CD14-positive monocyte (primary cell): ENCODE data around the gene EVL. TPM values are rescaled to one million over a fixed set of nuclear protein-coding genes. Genes with fewer than 3 reads are reported as not detected.

Experiments used
- DNase-seq, 3 donors: peaks; one replicate each; pipeline ENCODE4 v3.0.0-alpha.2; 2011 to 2022
- H2AFZ ChIP-seq: 2 replicates; pipeline ENCODE4 v1.6.0; 2012; ENCODE audit warnings: mild to moderate bottlenecking, low read depth, low read length, inconsistent platforms; ENCODE audit not compliant: insufficient read depth, poor library complexity, severe bottlenecking
- H3K27ac ChIP-seq, 2 donors: 1 replicate in 1 of 2; 2 replicates in 1 of 2; pipeline ENCODE4 v1.5.1; 2012 to 2013; ENCODE audit warnings: low read length in 2 of 2, control low read depth in 1 of 2, inconsistent platforms in 1 of 2, low read depth in 1 of 2, mild to moderate bottlenecking in 1 of 2
- H3K27me3 ChIP-seq, 2 donors: one replicate each; pipeline versions ENCODE4 v1.6.0 to v1.6.1; 2011 to 2013; ENCODE audit warnings: low read length in 2 of 2; ENCODE audit not compliant: control insufficient read depth in 2 of 2, insufficient read depth in 2 of 2
- H3K36me3 ChIP-seq, 2 donors: replicated peaks in 1 of 2; 1 replicate in 1 of 2; 2 replicates in 1 of 2; pipeline versions ENCODE4 v1.5.1 to v1.6.1; 2012 to 2013; ENCODE audit warnings: low read length in 2 of 2, control low read depth in 1 of 2, inconsistent platforms in 1 of 2, mild to moderate bottlenecking in 1 of 2; ENCODE audit not compliant: insufficient read depth in 2 of 2, control insufficient read depth in 1 of 2
- H3K4me1 ChIP-seq, 2 donors: 1 replicate in 1 of 2; 2 replicates in 1 of 2; pipeline versions ENCODE4 v1.5.1 to v1.6.1; 2012 to 2013; ENCODE audit warnings: low read length in 2 of 2, control low read depth in 1 of 2, inconsistent platforms in 1 of 2, mild to moderate bottlenecking in 1 of 2, moderate library complexity in 1 of 2; ENCODE audit not compliant: insufficient read depth in 2 of 2, control insufficient read depth in 1 of 2
- H3K4me2 ChIP-seq: replicated peaks from 2 replicates; pipeline ENCODE3; 2012; ENCODE audit warnings: low read length, moderate library complexity, mild to moderate bottlenecking; ENCODE audit not compliant: poor library complexity, severe bottlenecking; ENCODE audit errors: extremely low read depth
- H3K4me3 ChIP-seq, 3 experiments: fragments of 200-600 bp in 1 of 3; sonication (generic) in 1 of 3; replicated peaks in 1 of 3; 1 replicate in 2 of 3; 2 replicates in 1 of 3; pipeline ENCODE4 v1.5.1; 2011 to 2013; ENCODE audit warnings: low read length in 3 of 3, mild to moderate bottlenecking in 3 of 3, control low read depth in 2 of 3, low read depth in 2 of 3, inconsistent platforms in 1 of 3, moderate library complexity in 1 of 3
- H3K79me2 ChIP-seq: 2 replicates; pipeline ENCODE4 v1.6.0; 2012; ENCODE audit warnings: mild to moderate bottlenecking, control low read depth, inconsistent platforms, low read length, moderate library complexity; ENCODE audit not compliant: insufficient read depth
- H3K9ac ChIP-seq: 2 replicates; pipeline ENCODE4 v1.6.0; 2017; ENCODE audit warnings: low read length, mild to moderate bottlenecking; ENCODE audit not compliant: insufficient read depth, poor library complexity, severe bottlenecking
- H3K9me3 ChIP-seq, 2 donors: replicated peaks in 1 of 2; 1 replicate in 1 of 2; 2 replicates in 1 of 2; pipeline versions ENCODE4 v1.5.1 to v1.6.1; 2012 to 2013; ENCODE audit warnings: low read length in 2 of 2, control low read depth in 1 of 2; ENCODE audit not compliant: control insufficient read depth in 1 of 2, insufficient read depth in 1 of 2
- H4K20me1 ChIP-seq: 2 replicates; pipeline ENCODE4 v1.6.0; 2012; ENCODE audit warnings: mild to moderate bottlenecking, low read length, control low read depth, moderate library complexity; ENCODE audit not compliant: insufficient read depth
- H3K27ac Mint-ChIP-seq, 7 donors: one replicate each; pipeline ENCODE4 v1.8.0; 2020; ENCODE audit warnings: mild to moderate bottlenecking in 7 of 7, mixed read lengths in 7 of 7, moderate library complexity in 6 of 7, inconsistent platforms in 2 of 7
- H3K27me3 Mint-ChIP-seq, 3 donors: one replicate each; pipeline ENCODE4 v1.8.0; 2021 to 2022; ENCODE audit warnings: low read depth in 3 of 3, mild to moderate bottlenecking in 3 of 3, mixed read lengths in 3 of 3, moderate library complexity in 3 of 3, inconsistent platforms in 1 of 3
- H3K36me3 Mint-ChIP-seq, 2 donors: one replicate each; pipeline ENCODE4 v1.8.0; 2020; ENCODE audit warnings: mixed read lengths in 2 of 2, inconsistent platforms in 1 of 2, mild to moderate bottlenecking in 1 of 2
- H3K4me1 Mint-ChIP-seq: one replicate; pipeline ENCODE4 v1.8.0; 2020; ENCODE audit warnings: mild to moderate bottlenecking, mixed read lengths
- H3K4me3 Mint-ChIP-seq, 2 donors: one replicate each; pipeline ENCODE4 v1.8.0; 2020; ENCODE audit warnings: mild to moderate bottlenecking in 2 of 2, mixed read lengths in 2 of 2, moderate library complexity in 1 of 2
- H3K9me3 Mint-ChIP-seq, 7 donors: one replicate each; pipeline ENCODE4 v1.8.0; 2020 to 2022; ENCODE audit warnings: mixed read lengths in 7 of 7, mild to moderate bottlenecking in 6 of 7, moderate library complexity in 6 of 7, inconsistent platforms in 2 of 7
- CTCF ChIP-seq: fragments of 200-600 bp; IDR thresholded peaks from one replicate; pipeline ENCODE4 v1.8.0; 2022; ENCODE audit warnings: antibody characterized with exemption, mild to moderate bottlenecking
- WGBS: methylation state at CpG from one replicate; pipeline ENCODE4 v1.1.5; 2013; ENCODE audit warnings: missing lambda C conversion rate; ENCODE audit not compliant: insufficient coverage; 5-methylcytosine and 5-hydroxymethylcytosine counted together
- intact Hi-C, 2 donors: fragments of 100-400 bp; cut with micrococcal nuclease; formaldehyde crosslinking; loops; one replicate each; pipeline versions ENCODE4 v1.15.0 to v1.15.1; 2023
- polyA plus RNA-seq, 3 donors: library from polyadenylated mRNA; depleted of rRNA in 1 of 3; unstranded in 2 of 3; stranded (reverse) in 1 of 3; fragments of 300-500 nt in 2 of 3; fragments of >200 nt in 1 of 3; fragmentation: Illumina TruSeq in 2 of 3; gene quantifications; 1 replicate in 2 of 3; 2 replicates in 1 of 3; pipeline ENCODE4 v1.2.3, GENCODE V29; 2012 to 2021

The EVL gene
- polyA plus RNA-seq, 3 donors, result 3.2 to 131 (median 6.7) TPM

GRCh38 chr14:100067481-100067880 lies 2.3 kb downstream of the EVL start:
- H3K4me1 ChIP-seq, result peaks cover 58 to 70% of the 10 kb centered on the region in 2 donors
- no peaks in the 10 kb centered on the region for H4K20me1 ChIP-seq
- TF ChIP-seq CTCF, result no peak
- intact Hi-C loops, result loop anchor here in 1 of 2 donors (5.0 kb wide), 1 partner anchor 40 kb away; no protein-coding TSS in a partner anchor
- H3K27me3 ChIP-seq, result no peaks in the 10 kb centered on the region
- no peaks in the 10 kb centered on the region for H3K9me3 ChIP-seq
- Mint-ChIP-seq H3K4me3 (peak overlapping the region; percentile 78 to 97), H3K36me3 (peaks cover 6 to 14% of the 10 kb centered on the region in 2 donors), H3K27ac (peak overlapping the region; percentile 31 to 99 (median 98)), H3K27me3 (peaks cover 0 to 3% (median 0%) of the 10 kb centered on the region in 3 donors), H3K9me3 (no peaks in the 10 kb centered on the region), H3K4me1 (peaks cover 65% of the 10 kb centered on the region)
- peak overlapping the region; percentile 68 for H2AFZ ChIP-seq
- H3K9ac ChIP-seq, result peak overlapping the region; percentile 67
- H3K36me3 ChIP-seq, result no peaks in the 10 kb centered on the region
- H3K4me3 ChIP-seq, result peak overlapping the region in 2 of 3 experiments; percentile 4 to 68
- WGBS, result 75% methylated on average over 2 of the region's 6 CpGs
- H3K4me2 ChIP-seq, result peak overlapping the region; percentile 67
- peaks cover 61% of the 10 kb centered on the region for H3K79me2 ChIP-seq
- no peak for DNase-seq
- peak overlapping the region; percentile 90 to 95 for H3K27ac ChIP-seq

GRCh38 chr14:100067971-100068959 lies 3.0 kb downstream of the EVL start:
- Mint-ChIP-seq H3K4me1 (peaks cover 72% of the 10 kb centered on the region), H3K9me3 (no peaks in the 10 kb centered on the region), H3K36me3 (peaks cover 7 to 15% of the 10 kb centered on the region in 2 donors), H3K27me3 (peaks cover 0 to under 1% (median 0%) of the 10 kb centered on the region in 3 donors), H3K4me3 (peak overlapping the region; percentile 78 to 97), H3K27ac (peak overlapping the region; percentile 90 to 99 (median 98))
- Histone ChIP-seq H3K27ac (peak overlapping the region; percentile 90 to 95), H3K4me2 (peak overlapping the region; percentile 67), H3K9ac (peak overlapping the region; percentile 67), H3K36me3 (no peaks in the 10 kb centered on the region), H2AFZ (peak overlapping the region; percentile 68), H3K9me3 (no peaks in the 10 kb centered on the region), H3K79me2 (peaks cover 63% of the 10 kb centered on the region), H3K27me3 (no peaks in the 10 kb centered on the region), H3K4me3 (peak overlapping the region; percentile 23 to 68 (median 23)), H3K4me1 (peaks cover 66 to 78% of the 10 kb centered on the region in 2 donors), H4K20me1 (no peaks in the 10 kb centered on the region)
- intact Hi-C loops, result loop anchor here in 1 of 2 donors (5.0 kb wide), 1 partner anchor 39 kb away; no protein-coding TSS in a partner anchor
- no peak for TF ChIP-seq CTCF
- WGBS, result 24% methylated on average over 14 of the region's 18 CpGs
- peak; percentile 84 to 91 (median 90) for DNase-seq
